Measurements from ENCODE around the gene CASK.

DNA sequence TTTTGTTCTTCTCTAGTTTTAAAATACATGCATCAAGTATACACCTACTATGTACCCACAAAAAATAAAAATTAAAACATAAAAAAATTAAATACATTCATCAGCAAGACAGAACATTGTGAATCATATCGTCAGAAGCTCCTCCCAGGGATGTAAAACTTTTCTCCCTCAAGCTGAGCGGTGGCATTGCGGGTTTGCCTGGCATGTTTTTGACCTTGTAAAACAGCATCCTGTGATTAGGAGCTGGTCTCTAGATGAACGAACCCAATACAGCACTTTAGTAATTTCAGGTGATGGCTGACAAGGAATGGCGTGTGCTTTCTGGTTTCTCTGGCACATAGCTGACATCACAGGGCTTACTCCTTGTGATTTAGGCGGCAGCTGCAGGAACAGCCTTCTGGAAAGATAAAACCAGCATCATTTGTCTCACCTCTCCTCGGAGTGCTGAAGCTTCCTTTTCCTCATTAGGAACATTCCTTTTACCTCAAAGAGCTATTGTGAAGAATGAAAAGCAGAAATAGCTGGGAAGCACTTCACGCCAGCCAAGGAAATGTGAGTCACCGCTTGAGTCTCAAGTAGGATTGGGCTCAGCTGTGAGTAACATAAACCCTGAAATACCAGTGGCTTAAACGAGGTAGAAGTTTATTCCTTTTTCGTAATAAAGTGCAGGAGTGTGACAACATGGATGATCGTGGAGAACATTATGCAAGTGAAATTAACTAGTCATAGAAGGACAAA, 431.9 kb downstream of the CASK start:
- TF ChIP-seq, protein P1, sequence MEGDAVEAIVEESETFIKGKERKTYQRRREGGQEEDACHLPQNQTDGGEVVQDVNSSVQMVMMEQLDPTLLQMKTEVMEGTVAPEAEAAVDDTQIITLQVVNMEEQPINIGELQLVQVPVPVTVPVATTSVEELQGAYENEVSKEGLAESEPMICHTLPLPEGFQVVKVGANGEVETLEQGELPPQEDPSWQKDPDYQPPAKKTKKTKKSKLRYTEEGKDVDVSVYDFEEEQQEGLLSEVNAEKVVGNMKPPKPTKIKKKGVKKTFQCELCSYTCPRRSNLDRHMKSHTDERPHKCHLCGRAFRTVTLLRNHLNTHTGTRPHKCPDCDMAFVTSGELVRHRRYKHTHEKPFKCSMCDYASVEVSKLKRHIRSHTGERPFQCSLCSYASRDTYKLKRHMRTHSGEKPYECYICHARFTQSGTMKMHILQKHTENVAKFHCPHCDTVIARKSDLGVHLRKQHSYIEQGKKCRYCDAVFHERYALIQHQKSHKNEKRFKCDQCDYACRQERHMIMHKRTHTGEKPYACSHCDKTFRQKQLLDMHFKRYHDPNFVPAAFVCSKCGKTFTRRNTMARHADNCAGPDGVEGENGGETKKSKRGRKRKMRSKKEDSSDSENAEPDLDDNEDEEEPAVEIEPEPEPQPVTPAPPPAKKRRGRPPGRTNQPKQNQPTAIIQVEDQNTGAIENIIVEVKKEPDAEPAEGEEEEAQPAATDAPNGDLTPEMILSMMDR (IDR thresholded peaks at IDR 0.05), result no peak
- no peak for TF ChIP-seq POLR2A (IDR thresholded peaks at IDR 0.05)
- peak in 1 of 4 donors; percentile 27 for TF ChIP-seq EP300 (IDR thresholded peaks at IDR 0.05)
- peak in 2 of 4 donors; percentile 15 to 62 for TF ChIP-seq POLR2AphosphoS5 (IDR thresholded peaks at IDR 0.05)

All from sigmoid colon (tissue), 4 donors.